CD1c-positive myeloid dendritic cell (primary cell): ENCODE data around the gene PPIL3.

ENCODE experiments used
- DNase-seq: peaks from one replicate; pipeline ENCODE4 v3.0.0-alpha.2; 2016; ENCODE audit errors: extremely low spot score

The PPIL3 gene

GRCh38 chr2:200861617-200862155 lies 27.2 kb downstream of the PPIL3 start:
- DNase-seq: no peak

GRCh38 chr2:200860092-200860795 lies 28.6 kb downstream of the PPIL3 start:
- DNase-seq: no peak

- no peak for DNase-seq
Measured at GRCh38 chr2:200856806-200857205, 32.1 kb downstream of the PPIL3 start.

- no peak for DNase-seq
Measured at GRCh38 chr2:200852605-200853004, 36.3 kb downstream of the PPIL3 start.

- no peak for DNase-seq
Measured at GRCh38 chr2:200851398-200852248, 37.3 kb downstream of the PPIL3 start.

DNA sequence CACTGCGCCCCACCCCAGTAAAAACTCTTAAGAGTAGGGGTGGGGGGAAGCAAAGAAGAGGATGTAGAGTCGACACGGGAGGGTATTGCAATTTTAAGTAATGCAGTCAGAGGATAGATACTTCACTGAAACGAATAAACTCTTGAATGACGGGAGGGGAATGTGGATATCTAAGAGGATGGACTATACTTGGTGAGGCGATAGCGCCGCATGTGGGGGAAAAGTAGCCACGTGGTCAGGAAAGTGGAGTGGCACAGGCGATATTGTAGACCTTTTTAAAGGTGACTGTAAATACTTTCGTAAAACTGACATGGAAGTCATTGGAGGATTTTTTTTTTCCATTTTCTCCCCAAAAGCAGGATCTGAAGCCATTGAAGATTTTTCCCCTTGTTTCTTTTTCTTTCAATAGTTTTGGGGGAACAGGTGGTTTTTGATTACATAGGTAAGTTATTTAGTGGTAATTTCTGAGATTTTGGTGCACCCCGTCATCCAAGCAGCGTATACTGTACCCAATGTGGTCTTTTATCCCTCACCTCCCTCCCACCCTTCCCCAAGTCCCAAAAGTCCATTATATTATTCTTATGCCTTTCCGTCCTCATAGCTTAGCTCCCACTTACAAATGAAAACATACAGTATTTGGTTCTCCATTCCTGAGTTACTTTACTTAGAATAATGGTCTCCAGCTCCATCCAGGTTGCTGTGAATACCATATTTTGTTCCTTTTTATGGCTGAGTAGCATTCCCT lies 38.2 kb downstream of the PPIL3 start:
- DNase-seq: no peak

DNA sequence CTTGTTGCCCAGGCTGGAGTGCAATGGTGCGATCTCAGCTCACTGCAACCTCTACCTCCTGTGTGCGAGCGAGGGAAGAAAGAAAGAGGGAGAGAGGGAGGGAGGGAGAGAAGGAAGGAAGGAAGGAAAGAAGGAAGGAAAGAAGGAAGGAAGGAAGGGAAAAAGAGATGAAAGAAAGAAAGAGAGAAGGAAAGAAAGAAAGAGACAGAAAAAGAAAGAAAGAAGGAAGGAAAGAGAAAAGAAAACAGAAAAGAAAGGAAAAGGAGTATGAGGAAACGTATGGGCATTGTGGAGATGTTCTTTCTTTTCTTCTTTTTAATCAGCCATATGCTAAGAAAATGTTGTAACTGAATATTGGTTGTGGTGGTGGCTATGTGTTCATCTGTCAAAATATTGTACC lies 40.9 kb downstream of the PPIL3 start:
- no peak for DNase-seq

- no peak for DNase-seq
Measured at GRCh38 chr2:200847269-200847668, 41.6 kb downstream of the PPIL3 start.

DNA sequence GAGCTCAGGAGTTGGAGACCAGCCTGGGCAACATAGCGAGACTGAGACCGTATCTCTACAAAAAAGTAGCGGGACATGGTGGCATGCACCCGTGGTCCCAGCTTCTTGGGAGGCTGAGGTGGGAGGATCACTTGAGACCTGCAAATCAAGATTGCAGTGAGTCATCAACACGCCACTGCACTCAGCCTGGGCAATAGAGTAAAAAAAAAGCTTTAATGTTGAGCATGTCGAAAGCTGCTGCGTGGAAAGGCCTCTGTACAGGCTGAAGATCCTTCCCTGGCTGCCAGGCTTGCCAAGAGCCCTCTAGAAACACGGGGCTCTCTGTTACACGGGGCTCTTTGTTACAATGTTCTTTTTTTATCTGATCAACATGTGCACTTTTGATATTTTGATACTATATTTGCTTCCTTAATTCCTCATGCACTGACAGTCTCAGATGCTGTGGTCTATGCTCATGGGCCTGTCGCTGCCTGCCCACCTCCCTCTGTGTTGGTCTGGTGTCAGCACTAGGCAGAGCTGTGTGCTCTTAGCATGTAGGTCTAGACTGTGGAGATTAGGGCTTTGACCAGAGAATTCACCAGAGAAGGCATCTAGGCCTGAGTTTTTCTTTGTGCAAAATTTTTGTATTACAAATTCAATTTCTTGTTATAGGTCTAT lies 43.1 kb downstream of the PPIL3 start:
- no peak for DNase-seq

GRCh38 chr2:200845194-200845593 lies 43.7 kb downstream of the PPIL3 start:
- DNase-seq: no peak

DNA sequence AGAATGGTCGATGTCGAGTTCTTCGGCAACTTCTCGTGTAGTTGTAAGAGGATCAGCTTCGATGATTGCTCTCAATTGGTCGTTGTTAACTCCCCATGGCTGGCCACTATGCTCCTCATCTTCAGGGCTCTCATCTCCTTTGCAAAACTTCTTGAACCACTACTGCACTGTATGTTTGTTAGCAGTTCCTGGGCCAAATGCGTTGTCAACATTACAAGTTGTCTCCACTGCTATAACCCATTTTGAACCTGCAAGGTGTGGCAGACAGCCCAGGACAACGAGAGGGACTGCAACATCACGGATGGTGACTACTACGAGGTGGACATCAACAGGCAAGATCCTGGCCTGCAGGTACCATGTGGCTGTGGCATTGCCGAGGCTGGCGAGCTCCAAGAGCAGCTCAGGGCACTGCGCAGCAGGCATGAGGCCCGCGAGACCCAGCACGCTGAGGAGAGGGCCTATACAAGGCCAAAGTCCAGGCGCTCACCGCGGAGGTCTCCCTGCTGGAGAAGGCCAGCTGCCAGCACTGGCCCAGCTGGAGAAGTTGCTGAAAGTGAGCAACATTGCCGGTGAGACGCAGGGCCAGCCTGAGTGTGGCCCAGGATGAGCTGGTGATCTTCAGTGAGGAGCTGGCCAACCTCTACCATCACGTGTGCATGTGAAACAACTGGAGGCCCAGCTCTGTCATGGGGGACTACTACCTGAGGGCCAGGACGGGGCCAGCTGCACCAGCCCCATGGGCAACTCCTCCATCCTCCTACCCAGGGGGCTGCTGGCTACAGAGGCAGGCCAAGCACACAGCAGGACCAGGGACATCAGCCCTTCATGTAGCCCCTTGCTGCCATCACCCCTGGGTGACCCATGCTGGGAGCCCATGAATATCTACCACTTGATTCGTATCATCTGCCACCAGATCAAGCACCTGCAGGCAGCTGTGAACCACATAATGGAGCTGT lies 44.6 kb downstream of the PPIL3 start:
- DNase-seq: no peak

DNA sequence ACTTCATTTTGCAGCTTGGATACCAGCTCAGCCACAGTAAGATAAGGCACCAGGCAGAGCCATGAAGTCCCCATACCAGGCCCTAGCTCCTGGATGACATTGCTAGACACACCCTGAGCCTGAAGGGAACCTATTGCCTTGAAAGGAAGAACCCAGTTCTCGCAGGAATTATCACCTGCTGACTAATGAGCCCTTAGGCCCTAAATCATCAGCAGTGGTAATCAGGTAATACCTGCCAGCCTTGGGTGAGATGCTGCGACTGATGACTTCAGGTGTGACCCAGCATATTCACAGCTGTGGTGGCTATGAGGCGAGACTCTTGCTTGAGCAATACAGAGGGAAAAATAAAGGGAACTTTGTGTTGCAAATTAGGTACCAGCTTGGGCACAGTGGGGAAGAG lies 49.4 kb downstream of the PPIL3 start:
- no peak for DNase-seq

DNA sequence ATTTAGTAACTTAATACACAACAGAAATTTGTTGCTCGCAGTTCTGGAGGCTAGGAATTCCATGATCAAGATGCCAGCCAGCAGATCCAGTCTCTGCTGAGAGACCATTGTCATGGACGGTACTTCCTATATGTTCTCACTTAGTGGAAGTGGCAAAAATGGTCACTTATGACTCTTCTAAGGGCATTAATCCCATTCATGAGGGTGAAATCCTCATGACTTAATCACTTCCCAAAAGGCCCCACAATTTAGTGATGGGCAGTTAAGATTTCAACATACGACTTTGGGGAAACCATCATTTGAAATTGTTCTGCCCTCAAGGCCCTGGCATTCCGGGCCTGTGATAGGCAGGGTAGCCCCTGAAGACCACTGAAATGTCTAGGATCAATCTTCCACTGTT lies 54.2 kb downstream of the PPIL3 start:
- DNase-seq: no peak

DNA sequence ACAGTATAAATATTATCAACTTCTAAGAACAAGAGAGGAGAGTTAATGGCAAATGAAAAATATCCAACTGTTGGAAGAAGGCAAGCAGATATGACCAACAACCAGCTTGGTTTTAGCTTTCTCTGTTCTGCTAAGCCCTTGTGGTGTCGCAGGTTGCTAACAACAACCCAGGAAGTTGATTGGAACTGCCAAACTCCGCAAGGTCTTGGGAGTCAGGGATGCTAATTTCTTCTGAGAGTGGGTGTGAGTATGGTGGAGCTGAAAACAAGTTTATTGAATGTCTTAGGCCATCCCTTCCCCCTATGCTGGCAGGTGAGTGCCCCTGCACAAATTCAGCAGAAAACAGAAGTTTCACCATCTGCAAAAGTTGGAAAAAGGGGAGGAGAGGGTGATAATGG lies 59.6 kb downstream of the PPIL3 start:
- DNase-seq: no peak

GRCh38 chr2:200828572-200829257 lies 60.2 kb downstream of the PPIL3 start:
- DNase-seq: no peak

GRCh38 chr2:200828104-200828503 lies 60.8 kb downstream of the PPIL3 start:
- no peak for DNase-seq

DNA sequence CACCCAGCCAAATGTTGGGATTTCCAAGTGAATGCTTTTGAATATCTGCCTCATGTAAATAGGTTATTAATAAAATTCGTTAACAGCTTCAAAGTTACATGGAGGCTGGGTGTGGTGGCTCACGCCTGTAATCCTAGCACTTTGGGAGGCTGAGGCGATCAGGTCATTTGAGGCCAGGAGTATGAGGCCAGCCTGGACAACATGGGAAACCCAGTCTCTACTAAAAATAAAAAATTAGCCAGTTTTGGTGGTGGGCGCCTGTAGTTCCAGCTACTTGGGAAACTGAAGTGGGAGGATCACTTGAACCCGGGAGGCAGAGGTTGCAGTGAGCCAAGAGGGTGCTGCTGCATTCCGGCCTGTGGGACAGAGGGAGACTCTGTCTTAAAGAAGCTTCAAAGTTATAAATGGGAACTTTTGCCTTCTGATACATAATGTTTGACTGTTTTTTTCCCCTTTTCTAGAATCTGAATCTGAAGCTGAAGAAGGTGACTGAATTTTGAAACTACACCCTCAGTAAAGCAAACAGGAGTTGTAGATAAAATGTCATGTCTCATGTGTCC lies 67.1 kb downstream of the PPIL3 start:
- no peak for DNase-seq
